Adrenal gland (tissue), 12 donors: Measurements from ENCODE around the gene TRIM10. TPM values are rescaled to one million over a fixed set of nuclear protein-coding genes. Genes with fewer than 3 reads are reported as not detected.
A peak's percentile ranks its signal among the peaks of the same experiment; 100 is the strongest.

Experiments
- DNase-seq, 7 donors: peaks; one replicate each; pipeline ENCODE4 v3.0.0-alpha.2; 2019 to 2020
- H3K27ac ChIP-seq, 5 donors: fragments of 200-600 bp; sonication (generic) in 4 of 5; 1 replicate in 3 of 5; 2 replicates in 2 of 5; pipeline versions ENCODE4 v1.5.1 to v1.8.0; 2016 to 2020; ENCODE audit warnings: mild to moderate bottlenecking in 1 of 5
- H3K27me3 ChIP-seq: fragments of 200-600 bp; 2 replicates; pipeline ENCODE4 v1.8.0; 2021
- H3K36me3 ChIP-seq, 2 donors: fragments of 200-600 bp; replicated peaks in 1 of 2; 1 replicate in 1 of 2; 2 replicates in 1 of 2; pipeline versions ENCODE4 v1.5.1 to v1.8.0; 2018 to 2022
- H3K4me1 ChIP-seq, 2 donors: fragments of 200-600 bp; replicated peaks in 1 of 2; 1 replicate in 1 of 2; 2 replicates in 1 of 2; pipeline versions ENCODE4 v1.5.1 to v1.8.0; 2018 to 2021
- H3K4me3 ChIP-seq, 4 donors: fragments of 200-600 bp; sonication (generic) in 3 of 4; one replicate each; pipeline ENCODE4 v1.5.1; 2016 to 2018
- H3K9me3 ChIP-seq, 3 donors: fragments of 200-600 bp; sonication (generic) in 1 of 3; replicated peaks in 1 of 3; 1 replicate in 2 of 3; 2 replicates in 1 of 3; pipeline versions ENCODE4 v1.5.1 to v1.8.0; 2016 to 2021
- POLR2A ChIP-seq, 2 donors: fragments of 450-650 bp; IDR thresholded peaks; one replicate each; pipeline ENCODE4 v1.6.1; 2017; ENCODE audit warnings: antibody characterized with exemption in 2 of 2, mild to moderate bottlenecking in 2 of 2, moderate library complexity in 1 of 2
- WGBS, 4 donors: extraction: QIAGEN DNeasy Blood & Tissue Kit in 2 of 4; methylation state at CpG; one replicate each; pipeline versions ENCODE4 v1.1.5 to v1.1.7; 2013 to 2017; 5-methylcytosine and 5-hydroxymethylcytosine counted together
- intact Hi-C, 2 donors: fragments of 100-400 bp; cut with DNase I; formaldehyde crosslinking; loops; one replicate each; pipeline versions ENCODE4 v1.14.1 to v1.15.0; 2022 to 2023
- polyA plus RNA-seq, 3 donors: library from polyadenylated mRNA; stranded (reverse); fragments of 200-250 nt in 2 of 3; fragments of 350-450 nt in 1 of 3; fragmentation: Illumina TruSeq in 1 of 3; extraction: RNeasy Lipid Tissue Mini Kit (QIAGEN cat#74804) in 1 of 3; gene quantifications; one replicate each; pipeline ENCODE4 v1.2.3, GENCODE V29; 2013 to 2014
- total RNA-seq, 9 donors: library from RNA; depleted of rRNA in 4 of 9; stranded (reverse); fragments of >200 nt in 4 of 9; fragments of 120-200 nt in 1 of 9; fragmentation: NEBNext Ultra II Directional in 1 of 9; extraction: Animal tissue kit (Norgen Biotek cat#: 25700) in 1 of 9; gene quantifications; one replicate each; pipeline versions ENCODE4 v1.1.0 to v1.2.4, GENCODE V29; 2013 to 2023
- TF ChIP-seq, protein P1 (sequence below), 6 experiments: fragments of 450-650 bp in 4 of 6; fragments of 200-600 bp in 2 of 6; sonication (generic) in 1 of 6; IDR thresholded peaks; 1 replicate in 5 of 6; 2 replicates in 1 of 6; pipeline versions ENCODE4 v1.5.1 to v1.8.0; 2016 to 2021; ENCODE audit warnings: antibody characterized with exemption in 6 of 6, mild to moderate bottlenecking in 2 of 6, moderate library complexity in 1 of 6
- donor health status: healthy with polysubstance abuse.
- donor health status: Bipolar disorder and iron deficiency.
- donor health status: DM: yes; HTN: yes; CAD: no.
- donor health status: DM: no; HTN: no; CAD: no.
- donor health status: DM: no; HTN: no; CAD: no.
- donor health status: DM: yes; HTN: yes; CAD: no.

TRIM10 gene
- total and polyA plus RNA-seq, 12 donors = 0.67 TPM; not detected in 11

DNA sequence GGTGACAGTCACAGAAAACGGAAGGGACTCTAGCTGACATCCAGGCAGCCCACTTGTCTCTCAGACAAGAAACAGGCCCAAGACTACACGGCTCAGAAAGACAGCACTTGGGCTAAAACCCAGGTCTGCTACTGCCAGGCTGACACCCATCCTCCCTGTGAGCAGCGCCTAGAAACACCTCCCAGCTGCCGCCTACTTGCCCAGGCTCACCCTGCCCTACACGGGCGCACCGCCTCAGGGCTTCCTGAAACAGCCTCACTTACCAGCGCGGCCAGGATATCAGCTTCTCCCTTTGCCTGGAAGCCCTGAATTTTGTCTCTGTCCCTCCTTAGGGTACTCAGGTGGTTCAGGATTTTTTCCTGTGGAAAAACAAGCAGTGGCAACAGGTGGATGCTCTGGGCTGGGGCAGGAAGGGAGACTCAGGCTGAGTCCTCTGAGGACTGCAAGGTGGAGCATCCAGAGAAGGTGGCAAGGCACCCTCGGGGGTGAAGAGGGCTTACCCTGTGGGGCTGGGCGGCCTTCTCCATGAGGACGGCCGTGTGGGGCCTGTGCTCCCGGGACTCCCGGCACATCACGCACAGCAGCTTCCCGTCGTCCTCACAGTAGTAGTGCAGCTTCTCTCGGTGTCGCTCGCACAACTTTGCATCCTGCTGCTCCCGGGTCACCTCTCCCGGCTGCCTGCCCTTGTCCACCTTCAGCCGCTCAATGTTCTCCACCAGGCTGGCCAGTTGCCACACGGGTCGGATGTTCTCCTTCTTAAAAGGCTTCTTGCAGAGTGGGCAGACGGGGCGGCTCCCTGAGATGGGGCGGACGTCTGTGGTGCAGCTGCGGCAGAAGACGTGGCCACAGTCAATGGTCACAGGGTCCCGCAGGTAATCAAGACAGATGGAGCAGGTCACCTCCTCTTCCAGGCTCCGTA, 37.4 kb upstream of the TRIM10 start:
- TF ChIP-seq, protein P1, sequence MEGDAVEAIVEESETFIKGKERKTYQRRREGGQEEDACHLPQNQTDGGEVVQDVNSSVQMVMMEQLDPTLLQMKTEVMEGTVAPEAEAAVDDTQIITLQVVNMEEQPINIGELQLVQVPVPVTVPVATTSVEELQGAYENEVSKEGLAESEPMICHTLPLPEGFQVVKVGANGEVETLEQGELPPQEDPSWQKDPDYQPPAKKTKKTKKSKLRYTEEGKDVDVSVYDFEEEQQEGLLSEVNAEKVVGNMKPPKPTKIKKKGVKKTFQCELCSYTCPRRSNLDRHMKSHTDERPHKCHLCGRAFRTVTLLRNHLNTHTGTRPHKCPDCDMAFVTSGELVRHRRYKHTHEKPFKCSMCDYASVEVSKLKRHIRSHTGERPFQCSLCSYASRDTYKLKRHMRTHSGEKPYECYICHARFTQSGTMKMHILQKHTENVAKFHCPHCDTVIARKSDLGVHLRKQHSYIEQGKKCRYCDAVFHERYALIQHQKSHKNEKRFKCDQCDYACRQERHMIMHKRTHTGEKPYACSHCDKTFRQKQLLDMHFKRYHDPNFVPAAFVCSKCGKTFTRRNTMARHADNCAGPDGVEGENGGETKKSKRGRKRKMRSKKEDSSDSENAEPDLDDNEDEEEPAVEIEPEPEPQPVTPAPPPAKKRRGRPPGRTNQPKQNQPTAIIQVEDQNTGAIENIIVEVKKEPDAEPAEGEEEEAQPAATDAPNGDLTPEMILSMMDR (IDR thresholded peaks at IDR 0.05) = no peak
- no peak for TF ChIP-seq POLR2A (IDR thresholded peaks at IDR 0.05)
- Histone ChIP-seq H3K27me3 (no peaks in the 10 kb centered on the region), H3K36me3 (peaks cover 0 to 66% of the 10 kb centered on the region in 2 donors), H3K4me3 (no peak overlapping the region), H3K4me1 (peaks cover 8 to 28% of the 10 kb centered on the region in 2 donors), H3K9me3 (no peaks in the 10 kb centered on the region), H3K27ac (no peak overlapping the region)
- WGBS, 4 donors = 85 to 92% (median 89%) methylated on average over 31 to 34 of the region's 34 CpGs
- intact Hi-C loops = no loop called here
- DNase-seq = peak in 1 of 7 donors; percentile 22

DNA sequence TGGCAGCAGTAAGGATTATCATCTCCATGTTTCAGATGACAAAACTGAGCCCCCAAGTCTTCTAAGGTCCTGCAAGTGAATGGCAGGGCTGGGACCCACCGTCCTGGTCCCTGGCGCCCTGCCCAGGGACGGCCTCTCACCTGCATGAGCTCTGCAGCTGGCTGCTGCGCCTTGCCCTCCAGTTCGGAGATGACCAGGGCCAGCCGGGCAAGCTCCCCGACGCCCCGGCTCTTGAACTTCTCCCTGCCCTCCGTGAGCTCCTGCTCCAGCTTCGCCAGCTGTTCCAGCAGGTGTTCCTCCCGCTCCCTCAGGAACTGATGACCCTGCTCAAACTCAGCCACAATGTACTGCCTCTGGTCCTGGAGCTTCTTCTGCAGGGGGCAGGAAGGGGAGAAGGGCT, 35.4 kb upstream of the TRIM10 start:
- TF ChIP-seq, protein P1 (IDR thresholded peaks at IDR 0.05) = no peak
- no peak for TF ChIP-seq POLR2A (IDR thresholded peaks at IDR 0.05)
- peaks cover 0 to 66% of the 10 kb centered on the region in 2 donors for H3K36me3 ChIP-seq
- H3K27me3 ChIP-seq = no peaks in the 10 kb centered on the region
- 92 to 98% (median 94%) methylated on average over 2 to 12 of the region's 12 CpGs for WGBS, 4 donors
- no peak overlapping the region for H3K4me3 ChIP-seq
- H3K9me3 ChIP-seq = no peaks in the 10 kb centered on the region
- H3K27ac ChIP-seq = no peak overlapping the region
- no peak for DNase-seq
- peaks cover 8 to 15% of the 10 kb centered on the region in 2 donors for H3K4me1 ChIP-seq
- intact Hi-C loops = no loop called here

DNA sequence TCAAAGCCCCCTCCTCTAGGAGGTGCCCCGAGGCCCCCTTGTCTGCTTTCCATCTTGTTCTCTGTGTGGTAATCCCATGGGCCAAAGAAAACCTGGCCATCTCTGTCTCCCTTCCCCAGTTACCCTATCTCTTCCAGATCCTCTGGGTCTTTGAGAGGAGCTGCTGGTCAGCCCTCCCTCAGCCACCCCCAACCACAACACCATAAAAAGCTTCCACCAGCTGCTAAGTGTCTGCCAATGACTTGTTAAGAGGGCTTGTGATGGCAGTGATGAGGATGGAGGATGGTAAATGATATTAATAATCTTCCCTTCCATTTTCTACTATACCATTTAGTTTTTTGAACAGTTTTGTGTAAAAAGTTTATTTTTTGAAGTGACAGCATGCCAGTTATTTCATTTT, 34.9 kb upstream of the TRIM10 start:
- Histone ChIP-seq H3K27me3 (no peaks in the 10 kb centered on the region), H3K9me3 (no peaks in the 10 kb centered on the region), H3K4me1 (peaks cover 8 to 11% of the 10 kb centered on the region in 2 donors), H3K4me3 (no peak overlapping the region), H3K36me3 (peaks cover 0 to 66% of the 10 kb centered on the region in 2 donors), H3K27ac (no peak overlapping the region)
- TF ChIP-seq, protein P1 (IDR thresholded peaks at IDR 0.05) = no peak
- TF ChIP-seq POLR2A (IDR thresholded peaks at IDR 0.05) = no peak
- DNase-seq = no peak
- WGBS, 4 donors = 90 to 100% (median 97%) methylated on average over 1 of the region's 1 CpG
- intact Hi-C loops = no loop called here

DNA sequence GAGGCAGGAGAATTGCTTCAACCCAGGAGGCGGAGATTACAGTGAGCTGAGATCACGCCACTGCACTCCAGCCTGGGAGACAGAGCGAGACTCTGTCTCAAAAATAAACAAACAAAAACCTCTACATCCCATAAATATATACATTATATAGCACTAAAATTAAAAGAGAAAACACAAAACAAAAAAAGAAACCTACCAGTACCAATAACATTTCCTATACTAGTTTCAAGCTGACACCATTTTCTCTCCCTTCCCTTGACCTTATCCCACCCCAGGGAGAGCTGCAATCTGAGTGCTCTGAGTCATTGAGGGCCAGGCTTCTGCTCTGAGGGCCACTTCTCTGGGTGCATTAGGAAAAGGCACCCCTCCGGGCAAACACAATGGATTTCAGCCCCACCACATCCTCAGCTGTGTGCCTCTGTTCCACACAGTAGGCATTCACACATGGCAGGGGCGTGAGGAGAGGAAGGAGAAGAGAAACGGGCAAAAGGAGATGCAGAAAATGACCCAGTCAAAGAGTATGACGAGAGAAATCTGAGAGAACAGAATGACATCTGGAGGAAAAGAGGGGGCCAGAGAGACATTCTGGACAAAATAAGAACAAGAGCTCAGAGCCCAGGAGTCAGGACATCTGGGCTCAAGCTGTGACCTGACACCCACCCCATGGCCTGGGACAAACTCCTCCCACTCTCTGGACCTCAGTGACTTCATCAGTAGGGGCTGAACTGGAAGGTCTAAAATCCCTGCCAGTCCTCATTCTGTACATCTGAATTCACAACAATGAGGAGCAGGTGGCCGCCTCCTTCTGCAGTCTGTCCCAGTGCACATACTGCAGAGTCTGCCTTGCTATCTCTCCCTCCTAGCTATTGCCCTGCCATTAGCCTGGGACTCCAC, 34.0 kb upstream of the TRIM10 start:
- H3K27me3 ChIP-seq = no peaks in the 10 kb centered on the region
- no peak overlapping the region for H3K4me3 ChIP-seq
- WGBS, 4 donors = 70 to 79% (median 76%) methylated on average over 8 of the region's 8 CpGs
- intact Hi-C loops = no loop called here
- no peak for TF ChIP-seq POLR2A (IDR thresholded peaks at IDR 0.05)
- TF ChIP-seq, protein P1 (IDR thresholded peaks at IDR 0.05) = no peak
- DNase-seq = peak in 3 of 7 donors; percentile 45 to 56 (median 47)
- H3K9me3 ChIP-seq = no peaks in the 10 kb centered on the region
- H3K4me1 ChIP-seq = peaks cover 8 to 10% of the 10 kb centered on the region in 2 donors
- H3K36me3 ChIP-seq = peaks cover 0 to 63% of the 10 kb centered on the region in 2 donors
- H3K27ac ChIP-seq = no peak overlapping the region
